DMS153 treated with DMSO at 0.1 percent for 48 hours (cell line): ENCODE measurements around the gene TNIK.
"Not testable (repeated sequence)": the region's sequence is repeated elsewhere in the genome, so short reads cannot be mapped to it uniquely, and the experiment has no call there.

ENCODE experiments used
- DNase-seq: peaks from one replicate; lab custom pipeline; 2025; ENCODE audit not compliant: unreplicated experiment; lab: John Stamatoyannopoulos, UW

Gene TNIK

DNA sequence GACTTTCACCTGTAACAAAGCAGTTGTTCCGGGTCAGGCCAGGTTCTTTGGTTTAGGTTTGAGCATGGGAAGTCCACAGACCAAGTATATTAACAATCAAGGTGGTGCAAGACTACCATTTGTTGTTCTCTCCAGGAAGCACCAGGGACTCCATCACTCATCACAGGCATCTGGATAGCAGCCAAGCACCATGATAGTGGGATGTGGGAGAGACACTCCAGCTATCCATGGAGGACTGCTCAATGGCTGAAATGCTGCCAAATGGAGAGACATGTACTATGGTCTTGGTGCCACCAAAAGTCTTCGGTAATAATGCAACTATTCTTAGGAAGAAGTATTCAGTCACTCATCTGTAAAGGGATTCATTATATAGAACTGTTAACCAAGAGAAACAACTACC lies 143.0 kb downstream of the TNIK start:
- peak; percentile 6 for DNase-seq

GRCh38 chr3:171315919-171316318 lies 144.3 kb downstream of the TNIK start:
- no peak for DNase-seq

DNA sequence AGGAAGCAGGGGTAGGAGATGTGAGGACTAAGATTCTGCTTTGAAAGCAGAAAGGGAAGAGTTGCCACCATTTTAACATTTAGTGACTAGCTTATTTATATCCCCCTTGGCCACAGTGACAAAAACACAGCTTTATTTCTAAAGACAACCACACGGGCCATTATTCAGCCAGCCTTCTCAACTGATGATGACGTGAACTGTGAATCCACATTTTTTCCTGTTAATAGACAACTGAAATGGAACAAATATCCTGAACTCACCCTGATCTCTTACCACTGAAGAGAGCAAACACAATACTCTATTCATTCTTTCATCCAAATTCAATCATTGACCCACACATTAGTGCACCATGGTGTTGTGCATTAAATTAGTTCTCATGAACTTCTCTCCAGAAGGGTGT lies 145.1 kb downstream of the TNIK start:
- no peak for DNase-seq

DNA sequence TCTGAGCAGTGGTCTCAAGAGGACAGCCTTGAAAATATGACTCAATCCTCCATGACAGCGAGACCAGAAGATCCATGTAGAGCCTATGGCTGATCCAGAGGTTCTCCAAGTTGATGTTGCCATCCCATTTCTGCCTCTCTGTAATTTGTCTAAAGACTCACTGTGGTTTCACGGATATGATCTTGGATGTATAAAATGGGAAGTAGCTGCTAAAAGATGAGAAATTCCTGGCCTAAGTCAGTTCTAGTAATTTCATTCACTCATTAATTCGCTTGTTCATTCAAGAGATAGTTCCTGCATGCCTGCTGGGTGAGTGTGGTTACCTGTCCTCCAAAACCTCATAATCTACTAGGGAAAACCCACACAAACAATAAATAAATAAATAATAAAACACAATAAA lies 145.9 kb downstream of the TNIK start:
- no peak for DNase-seq

- no peak for DNase-seq
Observed at GRCh38 chr3:171313702-171314101, 146.5 kb downstream of the TNIK start.

- no peak for DNase-seq
Observed at GRCh38 chr3:171312741-171313140, 147.5 kb downstream of the TNIK start.

DNA sequence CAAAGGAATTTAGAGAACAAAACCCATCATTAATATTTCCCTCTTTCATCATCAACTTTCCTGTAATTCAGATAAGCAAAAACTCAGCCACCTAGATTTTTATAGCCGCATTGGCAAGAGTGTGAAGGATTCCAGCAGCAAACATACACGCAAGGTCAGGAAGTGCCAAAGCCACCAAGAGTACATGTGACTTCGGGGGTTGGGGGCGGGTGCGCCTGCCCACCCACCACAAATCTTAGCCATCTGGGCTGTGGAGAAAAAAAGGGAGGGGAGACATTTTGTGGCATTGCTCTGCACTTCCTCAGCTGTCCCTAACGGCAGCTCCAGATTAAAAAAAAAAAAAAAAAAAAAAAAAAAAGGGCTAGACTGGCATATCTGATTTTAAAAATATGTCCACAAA lies 148.4 kb downstream of the TNIK start:
- no peak for DNase-seq

GRCh38 chr3:171309906-171310359 lies 150.3 kb downstream of the TNIK start:
- DNase-seq: no peak

- DNase-seq: no peak
Observed at GRCh38 chr3:171307988-171308387, 152.2 kb downstream of the TNIK start.

DNA sequence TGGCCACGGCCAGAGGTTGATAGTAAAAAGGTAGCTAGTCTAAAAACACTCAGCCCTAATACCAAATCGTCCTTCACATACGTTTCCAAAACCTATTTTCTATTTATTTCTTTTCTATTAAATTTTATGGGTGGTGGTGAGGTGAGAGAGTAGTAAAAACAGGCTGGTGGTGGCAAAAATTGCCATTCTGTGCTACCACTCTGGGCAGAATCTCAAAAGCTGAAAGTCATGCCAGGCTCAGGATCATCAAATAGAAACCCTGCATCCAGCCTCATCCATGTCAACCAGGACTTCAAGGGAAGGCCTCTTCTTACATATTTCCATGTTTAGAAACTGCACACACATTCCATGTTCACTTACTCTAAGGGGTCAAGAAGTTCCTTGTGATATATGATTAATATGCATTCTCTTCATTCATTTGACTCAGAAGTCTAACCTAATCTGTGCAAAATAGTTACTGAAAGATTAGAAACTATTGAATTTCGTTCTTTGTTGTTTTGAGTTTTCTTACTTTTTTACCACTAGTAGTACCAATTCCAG lies 153.1 kb downstream of the TNIK start:
- no peak for DNase-seq

- DNase-seq: no peak
Observed at GRCh38 chr3:171306631-171307030, 153.6 kb downstream of the TNIK start.

DNA sequence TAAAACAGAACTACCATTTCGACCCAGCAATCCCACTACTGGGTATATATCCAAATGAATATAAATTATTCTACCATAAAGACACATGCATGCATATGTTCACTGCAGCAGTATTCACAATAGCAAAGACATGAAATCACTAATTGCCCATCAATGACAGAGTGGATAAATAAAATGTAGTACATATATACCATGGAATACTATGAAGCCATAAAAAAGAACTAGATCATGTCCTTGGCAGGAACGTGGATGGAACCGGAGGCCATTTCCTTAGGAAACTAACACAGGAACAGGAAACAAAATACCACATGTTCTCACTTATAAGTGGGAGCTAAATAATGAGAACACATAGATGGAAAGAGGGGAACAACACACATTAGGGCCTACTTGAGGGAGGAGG lies 154.4 kb downstream of the TNIK start:
- DNase-seq: not testable (repeated sequence)

DNA sequence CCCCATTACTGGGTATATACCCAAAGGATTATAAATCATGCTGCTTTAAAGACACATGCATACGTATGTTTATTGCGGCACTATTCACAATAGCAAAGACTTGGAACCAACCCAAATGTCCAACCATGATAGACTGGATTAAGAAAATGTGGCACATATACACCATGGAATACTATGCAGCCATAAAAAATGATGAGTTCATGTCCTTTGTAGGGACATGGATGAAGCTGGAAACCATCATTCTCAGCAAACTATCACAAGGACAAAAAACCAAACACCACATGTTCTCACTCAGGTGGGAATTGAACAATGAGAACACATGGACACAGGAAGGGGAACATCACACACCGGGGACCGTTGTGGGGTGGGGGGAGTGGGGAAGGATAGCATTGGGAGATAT lies 155.7 kb downstream of the TNIK start:
- DNase-seq: not testable (repeated sequence)

- DNase-seq: not testable (repeated sequence)
Observed at GRCh38 chr3:171304017-171304416, 156.2 kb downstream of the TNIK start.

GRCh38 chr3:171301998-171302397 lies 158.2 kb downstream of the TNIK start:
- DNase-seq: no peak

- DNase-seq: no peak
Observed at GRCh38 chr3:171301002-171301401, 159.2 kb downstream of the TNIK start.

DNA sequence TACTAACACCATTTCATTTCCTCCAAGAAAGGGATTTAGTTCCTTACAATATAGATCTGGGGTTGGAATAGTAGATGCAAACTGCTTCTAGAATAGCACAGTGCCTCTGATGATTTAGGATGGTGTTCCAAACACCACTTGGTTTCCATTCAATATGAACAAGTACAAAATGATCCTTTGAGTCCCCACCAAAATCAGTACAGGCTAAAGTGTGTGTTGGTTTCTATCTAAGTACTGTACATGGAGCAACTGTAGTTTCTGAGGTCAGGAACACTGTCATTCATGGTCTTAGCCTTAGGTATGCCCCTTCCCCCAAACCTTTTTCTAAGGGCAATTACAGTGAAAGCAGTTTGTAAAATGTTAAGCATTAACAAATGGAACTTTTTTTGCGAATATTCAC lies 162.3 kb downstream of the TNIK start:
- no peak for DNase-seq

DNA sequence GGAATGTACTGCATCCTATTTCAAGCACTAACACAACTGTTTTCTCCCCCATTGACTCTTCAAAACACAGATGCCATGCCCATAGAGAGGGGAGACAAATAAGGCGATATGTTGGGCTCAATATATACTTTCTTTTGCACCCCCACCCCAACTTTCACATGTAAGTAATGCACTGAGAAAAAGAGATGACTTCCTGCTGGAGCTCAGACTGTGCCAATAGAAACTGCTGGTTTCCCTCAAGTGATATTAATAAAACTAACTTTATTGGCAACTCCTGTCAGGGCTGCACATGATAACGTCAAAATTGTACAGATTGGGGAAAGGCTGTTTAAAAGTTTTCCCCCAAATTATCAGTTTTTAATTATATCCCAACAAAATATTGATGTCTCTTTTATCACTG lies 163.0 kb downstream of the TNIK start:
- DNase-seq: no peak

DNA sequence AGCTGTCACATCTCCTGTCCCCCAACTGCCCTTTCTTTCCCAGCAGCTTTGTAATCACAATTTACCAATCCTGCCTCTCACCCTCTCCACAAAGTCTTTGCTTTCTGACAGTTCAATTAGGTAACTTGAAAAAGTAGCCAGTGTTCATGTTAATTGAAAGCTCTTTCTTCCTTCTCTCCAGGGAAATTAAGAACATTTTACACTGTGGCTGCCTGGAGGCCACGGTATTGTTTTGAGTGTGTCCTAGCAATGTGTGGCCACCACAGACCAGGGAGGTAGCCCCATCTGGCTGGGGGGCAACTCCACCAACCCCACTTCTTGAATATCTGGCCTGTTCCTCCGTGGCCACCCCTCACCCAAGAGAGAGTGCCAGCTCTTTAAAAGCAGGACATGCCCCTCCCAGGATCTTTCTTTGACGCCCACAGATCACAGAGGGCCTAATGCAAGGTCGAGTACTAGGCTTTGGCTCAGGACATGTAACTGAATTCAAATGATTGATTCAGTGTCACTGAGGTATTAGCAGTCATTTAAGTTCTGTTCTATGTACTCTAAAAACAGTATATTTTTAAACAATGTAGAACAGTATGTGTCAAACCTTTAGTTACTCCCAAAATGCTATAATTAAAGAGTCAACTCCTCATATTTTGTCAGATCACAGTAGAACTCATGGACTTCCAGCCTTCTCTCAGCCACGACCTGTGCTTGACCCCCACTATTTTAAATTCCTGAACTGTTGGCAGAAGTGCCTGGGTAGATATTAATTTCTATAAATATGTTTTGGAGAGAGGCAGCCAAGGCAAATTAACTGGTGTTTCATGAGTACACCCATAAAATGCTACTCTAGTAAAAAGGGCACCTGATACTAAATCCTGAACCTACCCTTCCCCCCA lies 164.5 kb downstream of the TNIK start:
- no peak for DNase-seq

DNA sequence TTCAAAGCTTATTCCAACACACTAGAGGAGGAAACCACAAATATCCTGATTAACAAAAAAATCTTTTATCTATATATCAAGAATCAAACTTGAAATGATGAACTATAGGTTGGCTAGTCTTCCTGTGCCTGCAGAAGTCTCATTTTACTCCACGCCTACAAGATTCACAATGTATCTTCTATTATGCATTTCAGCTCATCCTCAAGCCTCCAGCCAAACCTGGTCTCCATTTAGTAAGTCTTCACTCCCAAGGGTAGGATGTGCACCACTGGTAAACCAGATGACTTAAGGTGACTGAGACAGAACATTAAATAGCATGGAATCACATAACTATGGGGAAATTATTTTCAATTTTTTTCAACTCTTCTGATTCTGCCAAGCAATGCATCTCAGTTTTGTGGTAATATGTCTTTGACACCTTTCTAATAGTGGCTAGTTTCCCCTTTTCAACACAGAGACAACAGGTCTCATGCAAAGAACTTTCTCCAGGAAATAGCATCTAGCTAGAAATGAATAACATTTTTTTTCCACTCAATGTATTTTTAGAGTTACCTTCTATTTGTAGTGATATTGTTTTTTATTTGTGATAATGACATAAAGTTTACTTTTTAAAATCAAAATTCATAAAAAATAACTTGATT lies 166.9 kb downstream of the TNIK start:
- no peak for DNase-seq

- DNase-seq: no peak
Observed at GRCh38 chr3:171290680-171291079, 169.5 kb downstream of the TNIK start.

- no peak for DNase-seq
Observed at GRCh38 chr3:171289291-171289690, 170.9 kb downstream of the TNIK start.
